ENCODE measurements around the gene DOCK2.

The DOCK2 gene

GRCh38 chr5:169905017-169905416, 267.9 kb downstream of the DOCK2 start:
- in situ Hi-C loops (cut with MboI; ENCODE audit: low sequenced_read_pairs, unreplicated experiment) = no loop called here

DNA sequence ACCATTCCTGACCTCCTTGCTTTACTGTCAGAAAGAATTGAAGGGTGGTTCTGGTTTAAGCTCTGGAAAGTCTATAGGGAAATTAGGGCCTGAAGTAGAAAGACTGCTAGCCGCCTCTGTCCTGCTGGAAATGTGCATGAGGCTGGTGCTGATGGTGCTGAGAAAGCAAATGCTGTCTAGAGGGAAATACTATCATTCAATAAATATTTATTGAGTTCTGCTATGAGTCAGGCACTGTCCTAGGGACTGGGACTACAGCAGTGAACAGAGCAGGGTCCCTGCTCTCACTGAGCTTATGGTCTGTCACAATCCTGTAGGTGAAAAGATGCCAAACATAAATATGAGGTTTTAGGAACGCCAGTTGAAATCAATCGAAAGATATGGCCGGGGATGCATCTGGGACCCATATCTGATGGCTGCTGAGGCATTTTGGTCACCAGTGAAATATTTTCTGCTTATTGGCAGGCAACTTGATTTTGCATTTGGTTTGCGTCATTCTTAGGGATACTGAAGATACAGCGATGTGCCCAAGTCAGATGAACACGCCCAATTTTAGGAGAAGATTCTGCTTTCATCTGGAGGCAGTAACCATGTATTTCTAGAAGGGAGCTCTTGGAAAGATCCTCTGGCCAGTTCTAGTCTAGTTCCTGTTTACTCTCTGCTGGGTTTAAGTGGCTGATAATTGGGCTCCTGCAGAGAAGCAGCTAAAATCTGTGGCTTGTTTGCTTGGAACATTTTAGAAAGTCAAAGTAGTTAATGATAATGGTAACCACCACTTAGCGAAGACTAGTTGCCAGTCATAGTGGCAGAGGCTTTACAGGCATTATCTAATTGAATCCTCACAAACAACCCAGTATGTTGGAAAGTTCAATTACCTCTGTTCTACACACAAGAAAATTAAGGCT, 269.9 kb downstream of the DOCK2 start:
- in situ Hi-C loops (cut with MboI; ENCODE audit: low sequenced_read_pairs, unreplicated experiment) = no loop called here
- TF ChIP-seq, protein P1, sequence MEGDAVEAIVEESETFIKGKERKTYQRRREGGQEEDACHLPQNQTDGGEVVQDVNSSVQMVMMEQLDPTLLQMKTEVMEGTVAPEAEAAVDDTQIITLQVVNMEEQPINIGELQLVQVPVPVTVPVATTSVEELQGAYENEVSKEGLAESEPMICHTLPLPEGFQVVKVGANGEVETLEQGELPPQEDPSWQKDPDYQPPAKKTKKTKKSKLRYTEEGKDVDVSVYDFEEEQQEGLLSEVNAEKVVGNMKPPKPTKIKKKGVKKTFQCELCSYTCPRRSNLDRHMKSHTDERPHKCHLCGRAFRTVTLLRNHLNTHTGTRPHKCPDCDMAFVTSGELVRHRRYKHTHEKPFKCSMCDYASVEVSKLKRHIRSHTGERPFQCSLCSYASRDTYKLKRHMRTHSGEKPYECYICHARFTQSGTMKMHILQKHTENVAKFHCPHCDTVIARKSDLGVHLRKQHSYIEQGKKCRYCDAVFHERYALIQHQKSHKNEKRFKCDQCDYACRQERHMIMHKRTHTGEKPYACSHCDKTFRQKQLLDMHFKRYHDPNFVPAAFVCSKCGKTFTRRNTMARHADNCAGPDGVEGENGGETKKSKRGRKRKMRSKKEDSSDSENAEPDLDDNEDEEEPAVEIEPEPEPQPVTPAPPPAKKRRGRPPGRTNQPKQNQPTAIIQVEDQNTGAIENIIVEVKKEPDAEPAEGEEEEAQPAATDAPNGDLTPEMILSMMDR (IDR thresholded peaks at IDR 0.05; ENCODE audit: borderline replicate concordance, control extremely low read depth, extremely low read depth, insufficient read depth, missing control alignments) = no peak
- DNase-seq (ENCODE audit: low spot score) = no peak

More at GRCh38 chr5:169905017-169905416, 267.9 kb downstream of the DOCK2 start:
- TF ChIP-seq, protein P1 (IDR thresholded peaks at IDR 0.05; ENCODE audit: borderline replicate concordance, control extremely low read depth, extremely low read depth, insufficient read depth, missing control alignments) = no peak
- no peak for DNase-seq (ENCODE audit: low spot score)

GRCh38 chr5:169908864-169909263, 271.8 kb downstream of the DOCK2 start:
- in situ Hi-C loops (cut with MboI; ENCODE audit: low sequenced_read_pairs, unreplicated experiment) = no loop called here
- no peak for DNase-seq (ENCODE audit: low spot score)
- TF ChIP-seq, protein P1 (IDR thresholded peaks at IDR 0.05; ENCODE audit: borderline replicate concordance, control extremely low read depth, extremely low read depth, insufficient read depth, missing control alignments) = no peak

DNA sequence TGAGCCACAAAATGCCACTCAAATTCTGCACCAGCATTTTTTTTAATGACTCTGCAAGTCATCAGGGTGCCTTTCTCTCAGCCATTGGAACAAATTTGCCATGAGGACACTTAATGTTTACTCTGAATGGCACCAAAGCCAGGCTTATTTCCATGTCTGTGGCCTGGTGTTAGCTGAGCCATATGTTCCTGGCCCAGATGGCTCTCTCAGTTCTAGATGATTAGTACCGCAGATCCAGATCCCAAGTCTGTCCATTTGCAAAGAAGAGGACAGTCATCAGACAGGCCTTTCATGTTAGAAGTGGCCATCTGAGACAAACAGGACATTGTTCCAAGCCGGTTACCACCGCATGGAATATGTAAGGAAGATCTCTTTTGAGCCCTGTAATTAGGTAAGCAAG, 272.9 kb downstream of the DOCK2 start:
- TF ChIP-seq, protein P1 (IDR thresholded peaks at IDR 0.05; ENCODE audit: borderline replicate concordance, control extremely low read depth, extremely low read depth, insufficient read depth, missing control alignments) = no peak
- no peak for DNase-seq (ENCODE audit: low spot score)
- in situ Hi-C loops (cut with MboI; ENCODE audit: low sequenced_read_pairs, unreplicated experiment) = no loop called here

DNA sequence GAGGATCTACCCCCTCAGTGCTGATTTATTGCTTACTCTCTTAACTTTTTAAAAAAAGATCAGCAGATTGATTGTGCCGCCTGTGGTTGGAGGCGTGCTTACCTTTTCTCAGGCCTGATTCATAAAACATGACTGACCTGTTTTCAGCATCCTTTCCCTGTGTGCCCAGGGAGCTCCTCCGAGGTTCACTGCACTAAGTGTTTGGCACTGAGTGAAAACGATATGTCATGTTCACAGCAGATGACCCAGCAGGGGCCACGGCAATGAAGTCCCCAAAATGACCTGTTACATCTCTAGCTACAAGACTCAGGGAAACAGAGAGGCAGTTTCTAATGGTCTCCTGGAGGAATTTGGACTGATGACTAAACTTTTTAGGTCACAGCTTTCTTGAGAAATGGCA, 273.3 kb downstream of the DOCK2 start:
- no peak for DNase-seq (ENCODE audit: low spot score)
- in situ Hi-C loops (cut with MboI; ENCODE audit: low sequenced_read_pairs, unreplicated experiment) = no loop called here
- TF ChIP-seq, protein P1 (IDR thresholded peaks at IDR 0.05; ENCODE audit: borderline replicate concordance, control extremely low read depth, extremely low read depth, insufficient read depth, missing control alignments) = no peak

DNA sequence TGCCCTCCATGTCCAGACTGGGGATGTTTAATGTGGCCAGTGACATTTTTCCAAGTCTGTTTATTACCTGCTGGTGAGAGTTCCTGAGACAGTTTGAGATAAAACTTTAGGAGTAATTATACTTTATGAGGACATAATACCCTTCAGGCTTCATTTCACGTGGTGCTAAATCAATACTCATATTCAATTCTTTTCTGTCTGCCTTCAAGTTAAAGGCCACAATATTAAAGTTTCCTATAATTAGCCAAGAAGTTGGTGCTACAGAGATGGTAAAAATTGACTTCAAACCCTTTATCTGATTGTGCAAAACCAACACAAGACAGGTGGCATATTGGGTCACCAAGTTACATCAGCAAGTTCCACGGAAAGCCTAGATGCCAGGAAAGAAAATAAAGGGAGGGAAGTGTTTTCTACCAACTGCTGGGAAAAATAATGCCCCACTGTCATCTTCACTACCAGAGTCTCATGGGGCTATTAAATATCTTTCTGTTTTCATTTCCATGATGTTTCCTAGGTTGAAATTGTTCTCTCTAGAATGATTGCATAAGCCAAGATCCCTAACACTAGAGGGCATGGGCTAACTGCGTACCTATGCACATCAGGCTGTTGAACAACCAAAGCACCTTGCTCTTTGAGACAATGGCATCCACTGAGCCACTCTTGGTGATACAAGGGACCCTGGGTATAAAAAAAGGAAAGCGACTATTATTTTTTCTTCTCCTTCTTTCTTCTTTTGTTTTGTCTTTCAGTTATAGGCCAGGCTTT, 274.6 kb downstream of the DOCK2 start:
- in situ Hi-C loops (cut with MboI; ENCODE audit: low sequenced_read_pairs, unreplicated experiment) = no loop called here
- DNase-seq (ENCODE audit: low spot score) = no peak
- TF ChIP-seq, protein P1 (IDR thresholded peaks at IDR 0.05; ENCODE audit: borderline replicate concordance, control extremely low read depth, extremely low read depth, insufficient read depth, missing control alignments) = no peak

All from GM13976 (cell line).